Gastroesophageal sphincter (tissue), 4 donors: ENCODE measurements around the gene UBE2S. TPM values are rescaled to one million over a fixed set of nuclear protein-coding genes. Genes with fewer than 3 reads are reported as not detected.

Experiments
- ATAC-seq: fragments of 150-250 bp; one replicate; pipeline ENCODE4 v1.9.1; 2016; ENCODE audit warnings: mild to moderate bottlenecking, moderate library complexity
- H3K27ac ChIP-seq, 4 donors: fragments of 200-600 bp; sonication (generic) in 3 of 4; 1 replicate in 3 of 4; 2 replicates in 1 of 4; pipeline ENCODE4 v1.5.1; 2016 to 2019
- H3K27me3 ChIP-seq: fragments of 200-600 bp; sonication (generic); one replicate; pipeline ENCODE4 v1.5.1; 2019
- H3K36me3 ChIP-seq, 2 donors: fragments of 200-600 bp; sonication (generic); one replicate each; pipeline ENCODE4 v1.5.1; 2019; ENCODE audit warnings: control low read depth in 1 of 2
- H3K4me1 ChIP-seq, 3 donors: fragments of 200-600 bp; sonication (generic); 1 replicate in 2 of 3; 2 replicates in 1 of 3; pipeline ENCODE4 v1.5.1; 2016 to 2019; ENCODE audit warnings: control low read depth in 2 of 3
- H3K4me3 ChIP-seq, 2 donors: fragments of 200-600 bp; sonication (generic); one replicate each; pipeline ENCODE4 v1.5.1; 2019; ENCODE audit warnings: mild to moderate bottlenecking in 1 of 2, moderate library complexity in 1 of 2
- H3K9me3 ChIP-seq, 3 donors: fragments of 200-600 bp; sonication (generic); one replicate each; pipeline ENCODE4 v1.5.1; 2017 to 2019; ENCODE audit warnings: control low read depth in 2 of 3
- CTCF ChIP-seq, 4 experiments: fragments of 200-600 bp in 2 of 4; fragments of 450-650 bp in 2 of 4; sonication (generic) in 1 of 4; IDR thresholded peaks; one replicate each; pipeline ENCODE4 v1.5.1; 2017 to 2019; ENCODE audit warnings: antibody characterized with exemption in 4 of 4, mild to moderate bottlenecking in 2 of 4, moderate library complexity in 2 of 4
- EP300 ChIP-seq: sonication (generic); formaldehyde crosslinking; IDR thresholded peaks from one replicate; pipeline ENCODE4 v1.6.1; 2017; ENCODE audit warnings: antibody characterized with exemption, mild to moderate bottlenecking
- POLR2A ChIP-seq, 2 donors: fragments of 450-650 bp; IDR thresholded peaks; one replicate each; pipeline ENCODE4 v1.6.1; 2017; ENCODE audit warnings: antibody characterized with exemption in 2 of 2, mild to moderate bottlenecking in 2 of 2, moderate library complexity in 1 of 2
- POLR2AphosphoS5 ChIP-seq: sonication (generic); formaldehyde crosslinking; IDR thresholded peaks from one replicate; pipeline ENCODE4 v1.6.1; 2017; ENCODE audit warnings: antibody characterized with exemption
- WGBS, 2 donors: methylation state at CpG; one replicate each; pipeline ENCODE4 v1.1.5; 2018; ENCODE audit warnings: low coverage in 1 of 2; 5-methylcytosine and 5-hydroxymethylcytosine counted together
- total RNA-seq, 4 donors: library from RNA; depleted of rRNA; stranded (reverse); fragments of >200 nt; gene quantifications; one replicate each; pipeline ENCODE4 v1.1.0, GENCODE V29; 2016

UBE2S gene
- total RNA-seq, 4 donors from 2014 or later = 12.6 to 17.7 (median 15.4) TPM

- H3K27ac ChIP-seq = no peak overlapping the region
- H3K4me1 ChIP-seq = peaks cover 0 to 29% (median 14%) of the 10 kb centered on the region in 3 donors
- H3K36me3 ChIP-seq = peaks cover 0 to 26% of the 10 kb centered on the region in 2 donors
- no peak for ATAC-seq
- WGBS, 2 donors = 92 to 94% methylated on average over 8 to 10 of the region's 12 CpGs
- no peak for TF ChIP-seq CTCF (IDR thresholded peaks at IDR 0.05)
- no peak for TF ChIP-seq POLR2AphosphoS5
- no peak for TF ChIP-seq POLR2A (IDR thresholded peaks at IDR 0.05)
- no peak for TF ChIP-seq EP300
- no peaks in the 10 kb centered on the region for H3K9me3 ChIP-seq
- H3K4me3 ChIP-seq = no peak overlapping the region
- H3K27me3 ChIP-seq = peaks cover 40% of the 10 kb centered on the region
Observed at GRCh38 chr19:55453511-55454260, 46.1 kb upstream of the UBE2S start.

GRCh38 chr19:55452749-55453346 lies 45.3 kb upstream of the UBE2S start:
- peaks cover 40% of the 10 kb centered on the region for H3K27me3 ChIP-seq
- H3K36me3 ChIP-seq = peaks cover 0 to 26% of the 10 kb centered on the region in 2 donors
- H3K4me1 ChIP-seq = peaks cover 0 to 25% (median 14%) of the 10 kb centered on the region in 3 donors
- TF ChIP-seq POLR2A (IDR thresholded peaks at IDR 0.05) (no peak), CTCF (IDR thresholded peaks at IDR 0.05) (no peak), POLR2AphosphoS5 (no peak), EP300 (no peak)
- no peaks in the 10 kb centered on the region for H3K9me3 ChIP-seq
- peak overlapping the region in 1 of 2 donors; percentile 33 for H3K4me3 ChIP-seq
- H3K27ac ChIP-seq = no peak overlapping the region
- WGBS, 2 donors = no CpG with 5 or more reads among the region's 34 CpGs
- peak; percentile 79 for ATAC-seq

DNA sequence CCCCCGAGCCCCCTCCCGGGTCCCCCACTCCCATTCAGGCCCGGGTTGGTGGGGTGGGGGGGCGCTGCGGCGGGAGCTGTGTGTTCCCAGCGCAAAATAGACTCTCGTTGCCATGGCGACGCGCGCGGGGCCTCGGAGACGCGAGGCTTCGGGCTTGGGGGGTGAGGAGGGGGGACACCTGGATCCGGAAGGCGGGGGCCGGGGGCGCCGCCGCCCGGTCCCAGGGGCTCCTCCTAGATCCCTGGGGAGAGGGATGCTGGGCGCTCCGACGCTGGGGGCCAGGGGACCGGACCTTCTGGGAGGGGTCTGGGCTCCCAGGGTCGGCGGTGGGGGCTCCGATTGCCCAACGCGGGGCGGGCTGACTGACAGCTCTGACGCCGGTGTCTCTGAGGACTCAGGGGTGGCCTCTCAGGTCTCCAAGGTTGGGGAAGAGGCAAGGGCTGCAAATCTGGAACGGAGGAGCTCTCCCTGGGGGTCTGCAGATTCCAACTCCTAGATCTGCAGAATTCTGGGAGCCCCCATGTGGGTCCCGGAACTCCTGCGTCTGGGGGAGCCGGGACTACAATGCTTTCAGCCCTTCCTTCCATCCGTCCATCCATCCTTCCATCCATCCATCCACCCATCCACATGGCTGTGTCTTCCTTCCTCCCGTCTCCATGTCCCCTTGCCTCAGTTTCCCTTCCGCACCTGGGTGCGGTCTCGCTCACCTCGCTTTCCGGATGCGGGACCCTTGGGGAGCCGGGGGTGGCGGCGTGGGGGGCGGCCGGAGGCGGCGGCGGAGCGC lies 44.6 kb upstream of the UBE2S start:
- peaks cover 0 to 25% of the 10 kb centered on the region in 2 donors for H3K36me3 ChIP-seq
- no peak for ATAC-seq
- H3K4me1 ChIP-seq = peaks cover 0 to 25% (median 14%) of the 10 kb centered on the region in 3 donors
- 0% methylated on average over 5 of the region's 57 CpGs; no CpG with 5 or more reads in 1 of the 2 donors for WGBS, 2 donors
- no peak for TF ChIP-seq POLR2A (IDR thresholded peaks at IDR 0.05)
- TF ChIP-seq POLR2AphosphoS5 = no peak
- TF ChIP-seq CTCF (IDR thresholded peaks at IDR 0.05) = no peak
- TF ChIP-seq EP300 = no peak
- H3K27ac ChIP-seq = no peak overlapping the region
- no peaks in the 10 kb centered on the region for H3K9me3 ChIP-seq
- peak overlapping the region in 1 of 2 donors; percentile 33 for H3K4me3 ChIP-seq
- peaks cover 46% of the 10 kb centered on the region for H3K27me3 ChIP-seq

- no peaks in the 10 kb centered on the region for H3K9me3 ChIP-seq
- H3K27ac ChIP-seq = no peak overlapping the region
- TF ChIP-seq CTCF (IDR thresholded peaks at IDR 0.05) = no peak
- TF ChIP-seq POLR2A (IDR thresholded peaks at IDR 0.05) = no peak
- peaks cover 0 to 25% (median 14%) of the 10 kb centered on the region in 3 donors for H3K4me1 ChIP-seq
- peaks cover 0 to 18% of the 10 kb centered on the region in 2 donors for H3K36me3 ChIP-seq
- 2 to 4% methylated on average over 11 to 12 of the region's 80 CpGs for WGBS, 2 donors
- peak overlapping the region in 1 of 2 donors; percentile 25 for H3K4me3 ChIP-seq
- ATAC-seq = no peak
- H3K27me3 ChIP-seq = peaks cover 54% of the 10 kb centered on the region
Observed at GRCh38 chr19:55451163-55451964, 43.8 kb upstream of the UBE2S start.
